Peyer's patch (tissue), 4 donors: ENCODE measurements around the gene RANBP3.

Source experiments
- POLR2A ChIP-seq, 2 donors: fragments of 450-650 bp; IDR thresholded peaks; one replicate each; pipeline ENCODE4 v1.5.1; 2017; ENCODE audit warnings: antibody characterized with exemption in 2 of 2, mild to moderate bottlenecking in 2 of 2, moderate library complexity in 2 of 2
- TF ChIP-seq, protein P1 (sequence below), 6 experiments: fragments of 450-650 bp in 4 of 6; fragments of 200-600 bp in 2 of 6; sonication (generic) in 1 of 6; IDR thresholded peaks; one replicate each; pipeline ENCODE4 v1.5.1; 2017 to 2019; ENCODE audit warnings: antibody characterized with exemption in 6 of 6, mild to moderate bottlenecking in 3 of 6, moderate library complexity in 1 of 6

DNA sequence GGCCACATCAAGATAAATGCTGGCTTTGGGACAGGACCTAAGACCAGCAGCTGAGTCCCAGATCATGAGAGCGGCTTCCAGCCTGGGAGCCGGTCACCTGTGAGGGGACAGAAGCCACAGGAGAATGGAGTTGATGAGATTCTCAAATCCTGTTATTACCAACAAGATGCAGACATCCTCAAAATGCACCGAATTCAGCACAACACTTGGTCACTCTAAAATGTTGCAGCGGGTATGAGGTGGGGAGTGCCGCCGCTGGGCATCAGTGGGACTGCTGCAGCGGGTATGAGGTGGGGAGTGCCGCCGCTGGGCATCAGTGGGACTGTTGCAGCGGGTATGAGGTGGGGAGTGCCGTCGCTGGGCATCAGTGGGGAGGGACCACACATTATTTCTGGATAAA is 21.2 kb downstream of the RANBP3 start:
- no peak for TF ChIP-seq POLR2A (IDR thresholded peaks at IDR 0.05)
- TF ChIP-seq, protein P1, sequence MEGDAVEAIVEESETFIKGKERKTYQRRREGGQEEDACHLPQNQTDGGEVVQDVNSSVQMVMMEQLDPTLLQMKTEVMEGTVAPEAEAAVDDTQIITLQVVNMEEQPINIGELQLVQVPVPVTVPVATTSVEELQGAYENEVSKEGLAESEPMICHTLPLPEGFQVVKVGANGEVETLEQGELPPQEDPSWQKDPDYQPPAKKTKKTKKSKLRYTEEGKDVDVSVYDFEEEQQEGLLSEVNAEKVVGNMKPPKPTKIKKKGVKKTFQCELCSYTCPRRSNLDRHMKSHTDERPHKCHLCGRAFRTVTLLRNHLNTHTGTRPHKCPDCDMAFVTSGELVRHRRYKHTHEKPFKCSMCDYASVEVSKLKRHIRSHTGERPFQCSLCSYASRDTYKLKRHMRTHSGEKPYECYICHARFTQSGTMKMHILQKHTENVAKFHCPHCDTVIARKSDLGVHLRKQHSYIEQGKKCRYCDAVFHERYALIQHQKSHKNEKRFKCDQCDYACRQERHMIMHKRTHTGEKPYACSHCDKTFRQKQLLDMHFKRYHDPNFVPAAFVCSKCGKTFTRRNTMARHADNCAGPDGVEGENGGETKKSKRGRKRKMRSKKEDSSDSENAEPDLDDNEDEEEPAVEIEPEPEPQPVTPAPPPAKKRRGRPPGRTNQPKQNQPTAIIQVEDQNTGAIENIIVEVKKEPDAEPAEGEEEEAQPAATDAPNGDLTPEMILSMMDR (IDR thresholded peaks at IDR 0.05): no peak
